Neural progenitor cell (in vitro differentiated cells): Measurements from ENCODE around the gene BCL2L12. TPM values are rescaled to one million over a fixed set of nuclear protein-coding genes. Genes with fewer than 3 reads are reported as not detected.

Experiments
- DNase-seq: peaks from one replicate; pipeline ENCODE4 v3.0.0-alpha.2; 2016; ENCODE audit warnings: low spot score
- H2AFZ ChIP-seq: fragments of 200-600 bp; sonication (generic); replicated peaks from 2 replicates; pipeline ENCODE4 v1.6.1; 2016; ENCODE audit warnings: antibody characterized with exemption
- H3F3A ChIP-seq: fragments of 200-600 bp; sonication (generic); 2 replicates; pipeline ENCODE4 v1.6.1; 2016; ENCODE audit warnings: antibody characterized with exemption, low read depth
- H3K27ac ChIP-seq: fragments of 200-600 bp; sonication (generic); 2 replicates; pipeline ENCODE4 v1.5.1; 2016; ENCODE audit warnings: mild to moderate bottlenecking
- H3K27me3 ChIP-seq: fragments of 200-600 bp; sonication (generic); 2 replicates; pipeline ENCODE4 v1.6.1; 2016; ENCODE audit warnings: mild to moderate bottlenecking, moderate library complexity
- H3K36me3 ChIP-seq: fragments of 200-600 bp; sonication (generic); 2 replicates; pipeline ENCODE4 v1.5.1; 2016
- H3K4me1 ChIP-seq: fragments of 200-600 bp; sonication (generic); 2 replicates; pipeline ENCODE4 v1.6.1; 2016; ENCODE audit warnings: mixed run types
- H3K4me2 ChIP-seq: fragments of 200-600 bp; sonication (generic); 2 replicates; pipeline ENCODE4 v1.6.1; 2016
- H3K4me3 ChIP-seq: fragments of 200-600 bp; sonication (generic); 2 replicates; pipeline ENCODE4 v1.5.1; 2016
- H3K79me2 ChIP-seq: fragments of 200-600 bp; sonication (generic); 2 replicates; pipeline ENCODE4 v1.6.1; 2016; ENCODE audit warnings: low read depth
- H3K9ac ChIP-seq: fragments of 200-600 bp; sonication (generic); 2 replicates; pipeline ENCODE4 v1.6.1; 2016
- H3K9me3 ChIP-seq: fragments of 200-600 bp; sonication (generic); 2 replicates; pipeline ENCODE4 v1.5.1; 2016; ENCODE audit warnings: low read depth
- H4K20me1 ChIP-seq: fragments of 200-600 bp; sonication (generic); 2 replicates; pipeline ENCODE4 v1.6.1; 2016; ENCODE audit warnings: low read depth
- H3K27ac Mint-ChIP-seq: 3 replicates; pipeline ENCODE4 v1.8.0; 2021; ENCODE audit warnings: mixed read lengths
- H3K27me3 Mint-ChIP-seq: 2 replicates; pipeline ENCODE4 v1.8.0; 2022; ENCODE audit warnings: low read depth, mild to moderate bottlenecking, inconsistent platforms, moderate library complexity, mixed read lengths; ENCODE audit not compliant: insufficient read depth
- H3K36me3 Mint-ChIP-seq: 3 replicates; pipeline ENCODE4 v1.8.0; 2021; ENCODE audit warnings: mixed read lengths
- H3K4me1 Mint-ChIP-seq: 3 replicates; pipeline ENCODE4 v1.8.0; 2021; ENCODE audit warnings: mixed read lengths
- H3K4me3 Mint-ChIP-seq: 3 replicates; pipeline ENCODE4 v1.8.0; 2021; ENCODE audit warnings: mild to moderate bottlenecking, moderate library complexity, mixed read lengths
- H3K9me3 Mint-ChIP-seq: 3 replicates; pipeline ENCODE4 v1.8.0; 2020; ENCODE audit warnings: mixed read lengths
- CTCF ChIP-seq: fragments of 200-600 bp; sonication (generic); IDR thresholded peaks from 2 replicates; pipeline ENCODE4 v1.5.1; 2017; ENCODE audit warnings: antibody characterized with exemption, mild to moderate bottlenecking
- EZH2 ChIP-seq: fragments of 200-600 bp; sonication (generic); IDR thresholded peaks from 2 replicates; pipeline ENCODE4 v1.6.1; 2017; ENCODE audit warnings: antibody characterized with exemption, mild to moderate bottlenecking, moderate library complexity
- EZH2phosphoT487 ChIP-seq: fragments of 200-600 bp; sonication (generic); IDR thresholded peaks from 2 replicates; pipeline ENCODE4 v1.6.1; 2017; ENCODE audit warnings: antibody characterized with exemption
- total RNA-seq: library from RNA; depleted of rRNA; stranded (reverse); fragments of >200 nt; gene quantifications from 2 replicates; pipeline ENCODE4 v1.2.3, GENCODE V29; 2015; ENCODE audit warnings: low replicate concordance

The BCL2L12 gene
- total RNA-seq, 1 donor from 2014 or later = 6.1 TPM

- Mint-ChIP-seq H3K36me3 (peaks cover 18% of the 10 kb centered on the region), H3K27ac (no peak overlapping the region), H3K4me3 (no peak overlapping the region), H3K4me1 (no peaks in the 10 kb centered on the region), H3K27me3 (peaks cover 7% of the 10 kb centered on the region), H3K9me3 (no peaks in the 10 kb centered on the region)
- no peak for TF ChIP-seq CTCF
- TF ChIP-seq EZH2 = no peak
- TF ChIP-seq EZH2phosphoT487 = no peak
- Histone ChIP-seq H3K36me3 (no peaks in the 10 kb centered on the region), H3K27ac (no peak overlapping the region), H3K79me2 (no peaks in the 10 kb centered on the region), H3K27me3 (no peaks in the 10 kb centered on the region), H3K4me1 (no peaks in the 10 kb centered on the region), H3F3A (peaks cover 13% of the 10 kb centered on the region), H4K20me1 (no peaks in the 10 kb centered on the region), H3K9me3 (no peaks in the 10 kb centered on the region), H3K4me3 (no peak overlapping the region), H2AFZ (no peak overlapping the region), H3K9ac (no peak overlapping the region), H3K4me2 (no peak overlapping the region)
- no peak for DNase-seq
Measured at GRCh38 chr19:49701271-49701786, 35.6 kb downstream of the BCL2L12 start.

GRCh38 chr19:49704888-49705642 is 39.3 kb downstream of the BCL2L12 start:
- Histone ChIP-seq H3K4me1 (no peaks in the 10 kb centered on the region), H3F3A (peaks cover 9% of the 10 kb centered on the region), H3K4me2 (no peak overlapping the region), H3K9me3 (no peaks in the 10 kb centered on the region), H4K20me1 (no peaks in the 10 kb centered on the region), H3K9ac (no peak overlapping the region), H3K4me3 (no peak overlapping the region), H3K27me3 (no peaks in the 10 kb centered on the region), H3K79me2 (no peaks in the 10 kb centered on the region), H3K27ac (no peak overlapping the region), H2AFZ (no peak overlapping the region), H3K36me3 (no peaks in the 10 kb centered on the region)
- Mint-ChIP-seq H3K4me1 (no peaks in the 10 kb centered on the region), H3K9me3 (no peaks in the 10 kb centered on the region), H3K27me3 (peaks cover 7% of the 10 kb centered on the region), H3K27ac (no peak overlapping the region), H3K36me3 (peaks cover 21% of the 10 kb centered on the region), H3K4me3 (no peak overlapping the region)
- DNase-seq = no peak
- TF ChIP-seq EZH2 (no peak), CTCF (no peak), EZH2phosphoT487 (no peak)

DNA sequence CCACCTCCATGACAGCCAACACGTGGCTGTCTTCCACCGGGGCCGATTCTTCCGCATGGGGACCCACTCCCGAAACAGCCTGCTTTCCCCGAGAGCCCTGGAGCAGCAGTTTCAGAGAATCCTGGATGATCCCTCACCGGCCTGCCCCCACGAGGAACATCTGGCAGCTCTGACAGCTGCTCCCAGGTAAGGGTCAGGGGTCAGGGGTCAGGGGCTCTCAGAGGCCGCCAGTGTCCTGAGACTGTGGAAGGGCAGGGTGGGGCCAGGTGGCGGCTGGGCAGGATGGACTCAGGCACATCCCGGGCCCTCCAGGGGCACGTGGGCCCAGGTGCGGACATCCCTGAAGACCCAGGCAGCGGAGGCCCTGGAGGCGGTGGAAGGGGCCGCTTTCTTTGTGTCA is 40.2 kb downstream of the BCL2L12 start:
- Mint-ChIP-seq H3K4me3 (no peak overlapping the region), H3K9me3 (no peaks in the 10 kb centered on the region), H3K27me3 (peaks cover 12% of the 10 kb centered on the region), H3K36me3 (peaks cover 28% of the 10 kb centered on the region), H3K27ac (no peak overlapping the region), H3K4me1 (no peaks in the 10 kb centered on the region)
- H3K4me3 ChIP-seq = no peak overlapping the region
- H2AFZ ChIP-seq = no peak overlapping the region
- H3K4me2 ChIP-seq = no peak overlapping the region
- TF ChIP-seq EZH2 = no peak
- no peak overlapping the region for H3K27ac ChIP-seq
- H4K20me1 ChIP-seq = no peaks in the 10 kb centered on the region
- no peaks in the 10 kb centered on the region for H3K9me3 ChIP-seq
- H3K4me1 ChIP-seq = no peaks in the 10 kb centered on the region
- DNase-seq = no peak
- no peaks in the 10 kb centered on the region for H3K79me2 ChIP-seq
- H3F3A ChIP-seq = peaks cover 9% of the 10 kb centered on the region
- H3K36me3 ChIP-seq = no peaks in the 10 kb centered on the region
- no peaks in the 10 kb centered on the region for H3K27me3 ChIP-seq
- no peak overlapping the region for H3K9ac ChIP-seq

DNA sequence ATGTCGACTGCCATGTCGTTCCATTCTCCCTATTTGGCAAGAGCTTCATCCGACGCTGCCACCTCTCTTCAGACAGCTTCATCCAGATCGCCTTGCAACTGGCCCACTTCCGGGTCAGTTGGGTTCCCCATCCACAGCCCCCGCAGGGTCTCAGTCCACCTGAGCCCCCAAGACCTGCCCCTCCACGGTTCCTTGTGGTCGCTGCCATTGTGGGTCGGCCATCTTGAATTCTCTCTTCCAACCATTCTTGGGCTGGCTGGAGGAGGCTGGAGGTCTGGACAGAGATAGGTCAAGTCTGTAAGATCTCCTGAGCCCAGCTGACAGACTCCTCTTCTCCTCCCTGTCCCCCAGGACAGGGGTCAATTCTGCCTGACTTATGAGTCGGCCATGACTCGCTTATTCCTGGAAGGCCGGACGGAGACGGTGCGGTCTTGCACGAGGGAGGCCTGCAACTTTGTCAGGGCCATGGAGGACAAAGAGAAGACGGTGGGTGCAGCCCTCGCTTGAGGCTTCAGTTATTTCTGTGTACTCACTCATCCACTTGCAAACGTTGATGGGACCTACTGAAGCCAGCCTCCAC is 44.7 kb downstream of the BCL2L12 start:
- Histone ChIP-seq H3K4me2 (no peak overlapping the region), H3K36me3 (no peaks in the 10 kb centered on the region), H3K9me3 (no peaks in the 10 kb centered on the region), H3F3A (peaks cover 11% of the 10 kb centered on the region), H3K27ac (no peak overlapping the region), H3K9ac (no peak overlapping the region), H3K79me2 (no peaks in the 10 kb centered on the region), H3K4me3 (no peak overlapping the region), H3K27me3 (no peaks in the 10 kb centered on the region), H2AFZ (no peak overlapping the region), H3K4me1 (no peaks in the 10 kb centered on the region), H4K20me1 (no peaks in the 10 kb centered on the region)
- H3K36me3 Mint-ChIP-seq = peaks cover 35% of the 10 kb centered on the region
- no peak for TF ChIP-seq CTCF
- no peak for TF ChIP-seq EZH2
- no peak for TF ChIP-seq EZH2phosphoT487
- peaks cover 4% of the 10 kb centered on the region for H3K4me1 Mint-ChIP-seq
- peak overlapping the region; percentile 12 for H3K27ac Mint-ChIP-seq
- peak overlapping the region; percentile 60 for H3K4me3 Mint-ChIP-seq
- no peak for DNase-seq
- H3K27me3 Mint-ChIP-seq = peaks cover 19% of the 10 kb centered on the region
- H3K9me3 Mint-ChIP-seq = peaks cover 3% of the 10 kb centered on the region
